PC-3 (cell line): ENCODE data around the gene CENPB.

Source experiments
- CTCF ChIP-seq: fragments of 300-600 bp; sonication (generic); conservative IDR thresholded peaks from 2 replicates; pipeline ENCODE4 v1.5.1; 2017; ENCODE audit warnings: antibody characterized with exemption, low read depth, mild to moderate bottlenecking, low read length
- EZH2 ChIP-seq: fragments of 300-600 bp; sonication (generic); IDR thresholded peaks from one replicate; pipeline ENCODE4 v1.6.1; 2017; ENCODE audit warnings: antibody characterized with exemption, mild to moderate bottlenecking, low read length; ENCODE audit not compliant: unreplicated experiment
- EZH2phosphoT487 ChIP-seq: fragments of 300-600 bp; sonication (generic); IDR thresholded peaks from 2 replicates; pipeline ENCODE4 v1.6.1; 2018; ENCODE audit warnings: mild to moderate bottlenecking, antibody characterized with exemption, low read length, borderline replicate concordance

- TF ChIP-seq CTCF (no peak), EZH2 (no peak), EZH2phosphoT487 (no peak)
These were observed 48.2 kb downstream of the CENPB start for GRCh38 chr20:3738111-3739053.
